GM10248 (cell line): ENCODE data around the gene CRAMP1.

Experiments used
- CTCF ChIA-PET: fragments of 300-600 bp; sonication (Branson Sonifier 250); formaldehyde crosslinking; extraction: SDS; loops from one replicate; lab custom pipeline; 2021; ENCODE audit warnings: antibody characterized with exemption; lab: Yijun Ruan, JAX
- POLR2A ChIA-PET: fragments of 350-650 bp; sonication (Branson Sonifier 250); formaldehyde crosslinking; extraction: SDS; loops from one replicate; lab custom pipeline; 2020; ENCODE audit warnings: antibody characterized with exemption; lab: Yijun Ruan, JAX
- DNase-seq: peaks from one replicate; pipeline ENCODE4 v3.0.0; 2012; ENCODE audit errors: extremely low spot score
- CTCF ChIP-seq: IDR thresholded peaks from 2 replicates; pipeline ENCODE4 v1.5.1; 2012; ENCODE audit warnings: mild to moderate bottlenecking, low read depth; ENCODE audit errors: extremely low read depth, missing control alignments, control extremely low read depth

Gene CRAMP1

GRCh38 chr16:1670371-1670770, 58.2 kb downstream of the CRAMP1 start:
- ChIA-PET POLR2A (no interaction called here), CTCF (interaction anchor here (1.4 to 1.7 kb wide), 3 partner anchors 14 to 307 kb away, joined by 3 to 4 read pairs (median 3); no protein-coding TSS in a partner anchor)
- no peak for DNase-seq
- no peak for TF ChIP-seq CTCF

GRCh38 chr16:1670866-1671265, 58.7 kb downstream of the CRAMP1 start:
- ChIA-PET CTCF (interaction anchor here (1.4 to 1.7 kb wide), 3 partner anchors 14 to 307 kb away, joined by 3 to 4 read pairs (median 3); no protein-coding TSS in a partner anchor), POLR2A (no interaction called here)
- DNase-seq: no peak
- no peak for TF ChIP-seq CTCF

GRCh38 chr16:1673424-1674151, 61.4 kb downstream of the CRAMP1 start:
- no peak for DNase-seq
- POLR2A ChIA-PET: no interaction called here
- CTCF ChIA-PET: interaction anchor here (1.0 kb wide), 1 partner anchor 32 kb away, joined by 4 read pairs; the partner anchor contains the start of gene MAPK8IP3
- TF ChIP-seq CTCF: no peak

- ChIA-PET CTCF (interaction anchor here (1.0 kb wide), 2 partner anchors 24 to 32 kb away, joined by 3 to 4 read pairs; partner anchors contain the start of gene MAPK8IP3), POLR2A (no interaction called here)
- DNase-seq: no peak
- TF ChIP-seq CTCF: no peak
Measured at GRCh38 chr16:1674306-1674705, 62.1 kb downstream of the CRAMP1 start.

GRCh38 chr16:1674751-1675664, 62.8 kb downstream of the CRAMP1 start:
- no peak for DNase-seq
- TF ChIP-seq CTCF: no peak
- ChIA-PET POLR2A (no interaction called here), CTCF (interaction anchor here (1.0 to 1.3 kb wide), 3 partner anchors 23 to 31 kb away, joined by 3 to 4 read pairs (median 4); partner anchors contain the start of gene MAPK8IP3)

- TF ChIP-seq CTCF: no peak
- ChIA-PET POLR2A (no interaction called here), CTCF (interaction anchor here (1.7 to 3.7 kb wide), 4 partner anchors 18 to 48 kb away, joined by 5 to 27 read pairs (median 13); partner anchors contain the start of gene MAPK8IP3)
- DNase-seq: no peak
Measured at GRCh38 chr16:1676661-1677060, 64.5 kb downstream of the CRAMP1 start.
